CD4-positive, alpha-beta T cell treated with Interleukin-21 for 1 hour (primary cell): ENCODE data around the gene TCP11.

Experiments used
- DNase-seq: peaks from one replicate; pipeline ENCODE4 v3.0.0-alpha.2; 2020

Gene TCP11

DNA sequence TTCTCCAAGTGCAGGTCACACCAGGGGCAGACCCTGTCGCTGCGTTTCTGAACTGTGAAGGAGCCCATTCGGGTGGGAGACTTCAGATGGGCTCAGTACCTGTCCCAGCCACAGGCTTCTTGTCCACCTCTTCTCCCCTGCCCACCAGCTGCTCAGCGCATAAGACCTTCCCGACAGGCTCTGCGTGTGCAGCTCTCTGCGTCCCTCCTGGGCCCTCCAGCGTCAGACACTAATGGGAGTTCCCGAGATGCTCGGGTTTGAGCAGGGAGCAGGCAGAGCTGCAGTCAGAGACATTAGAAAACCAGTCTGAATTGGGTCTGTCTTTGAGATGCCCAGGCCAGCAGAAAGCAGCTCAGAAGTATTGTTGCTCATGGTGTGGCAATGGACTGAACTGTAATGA is 50.4 kb downstream of the TCP11 start:
- no peak for DNase-seq

DNA sequence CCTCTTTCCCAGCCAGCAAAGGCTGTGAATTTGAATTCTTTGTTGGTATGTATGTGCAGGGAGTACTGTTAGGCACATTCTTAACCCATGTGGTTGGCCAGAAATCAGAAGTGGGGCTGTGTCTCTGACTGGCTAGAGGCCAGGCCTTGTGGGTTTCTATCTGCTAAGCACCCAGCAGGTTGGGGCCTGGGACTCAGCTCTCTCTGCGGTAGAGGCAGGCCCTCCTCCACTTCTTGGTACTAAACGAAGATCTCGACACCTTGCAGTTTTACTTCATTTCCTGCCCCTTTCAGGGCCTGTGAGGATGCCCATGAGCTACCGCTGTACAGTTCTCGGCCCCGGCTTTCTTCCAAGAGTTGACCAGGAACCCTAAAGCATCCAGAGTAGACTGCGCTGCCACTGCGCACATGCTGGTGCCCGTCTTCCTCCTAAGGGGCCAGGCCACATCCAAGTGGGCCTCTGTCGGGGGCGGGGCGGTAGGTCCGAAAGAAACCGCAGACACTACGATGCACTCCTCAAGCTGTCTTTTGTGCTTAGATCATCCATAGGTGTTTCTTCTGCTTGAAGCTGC is 51.1 kb downstream of the TCP11 start:
- no peak for DNase-seq

- no peak for DNase-seq
These were observed 51.8 kb downstream of the TCP11 start for GRCh38 chr6:35089216-35089934.

- DNase-seq = no peak
These were observed 52.6 kb downstream of the TCP11 start for GRCh38 chr6:35088281-35089215.

DNA sequence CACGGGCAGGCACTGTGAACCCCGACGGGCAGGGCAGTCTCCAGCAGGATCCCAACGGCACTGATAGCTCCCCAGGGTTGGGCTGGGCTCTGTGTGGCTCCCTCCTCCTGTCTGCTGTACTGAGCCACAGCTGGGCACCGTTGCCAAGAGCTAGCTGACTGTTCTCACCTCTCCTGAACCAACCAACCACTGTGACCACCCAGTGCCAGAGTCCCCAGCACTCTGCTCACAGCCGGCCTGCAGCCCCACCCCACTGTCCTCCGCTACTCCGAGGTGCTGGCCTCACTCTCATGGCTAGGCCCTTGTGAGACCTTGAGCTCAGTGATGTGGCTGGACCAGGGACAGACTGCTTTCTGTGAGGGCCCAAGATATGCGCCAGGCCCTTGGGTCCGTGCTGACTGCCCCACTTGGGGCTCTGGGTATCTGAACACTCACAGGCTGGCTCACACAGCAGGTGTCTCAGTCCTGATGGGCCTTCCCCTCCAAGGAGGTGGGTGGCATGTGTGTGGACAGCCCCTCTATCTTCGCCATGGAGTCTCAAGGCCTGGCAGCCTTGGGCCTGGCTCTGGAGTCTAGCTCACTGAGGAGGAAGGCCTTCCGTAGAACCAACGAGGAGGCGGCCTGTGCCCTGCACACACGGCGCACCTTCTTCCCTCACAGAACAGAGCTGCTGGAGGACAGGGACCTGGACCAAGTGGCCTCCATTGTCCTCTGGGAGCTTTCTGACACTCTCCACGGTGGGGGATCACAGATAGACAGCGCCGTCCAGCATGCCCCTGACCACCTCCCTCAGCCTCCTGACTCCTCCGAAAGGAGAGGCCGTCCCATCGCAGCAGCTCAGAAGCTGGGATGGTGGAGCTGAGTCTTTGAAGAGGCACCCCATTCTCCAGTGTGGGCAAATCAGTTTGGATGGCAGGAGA is 53.5 kb downstream of the TCP11 start:
- no peak for DNase-seq

GRCh38 chr6:35086636-35087360 is 54.3 kb downstream of the TCP11 start:
- DNase-seq = no peak

DNA sequence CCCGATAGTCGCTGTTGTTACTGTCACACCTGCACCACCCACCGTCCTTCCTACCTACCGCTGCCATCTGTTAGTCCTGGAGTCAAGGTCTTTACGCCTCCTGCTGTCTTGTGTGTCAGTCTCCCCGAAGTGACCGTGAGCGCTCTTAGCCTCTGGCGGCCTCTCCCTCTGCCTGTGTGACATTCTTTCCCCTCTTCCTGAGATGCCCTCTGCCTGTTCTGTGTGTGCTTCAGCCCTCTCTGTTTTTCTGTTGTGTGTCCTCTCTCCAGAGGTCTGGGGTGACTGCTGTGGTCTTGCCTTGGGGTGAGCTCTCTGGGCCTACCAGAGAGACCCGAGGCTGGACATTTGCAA is 54.9 kb downstream of the TCP11 start:
- DNase-seq = no peak

DNA sequence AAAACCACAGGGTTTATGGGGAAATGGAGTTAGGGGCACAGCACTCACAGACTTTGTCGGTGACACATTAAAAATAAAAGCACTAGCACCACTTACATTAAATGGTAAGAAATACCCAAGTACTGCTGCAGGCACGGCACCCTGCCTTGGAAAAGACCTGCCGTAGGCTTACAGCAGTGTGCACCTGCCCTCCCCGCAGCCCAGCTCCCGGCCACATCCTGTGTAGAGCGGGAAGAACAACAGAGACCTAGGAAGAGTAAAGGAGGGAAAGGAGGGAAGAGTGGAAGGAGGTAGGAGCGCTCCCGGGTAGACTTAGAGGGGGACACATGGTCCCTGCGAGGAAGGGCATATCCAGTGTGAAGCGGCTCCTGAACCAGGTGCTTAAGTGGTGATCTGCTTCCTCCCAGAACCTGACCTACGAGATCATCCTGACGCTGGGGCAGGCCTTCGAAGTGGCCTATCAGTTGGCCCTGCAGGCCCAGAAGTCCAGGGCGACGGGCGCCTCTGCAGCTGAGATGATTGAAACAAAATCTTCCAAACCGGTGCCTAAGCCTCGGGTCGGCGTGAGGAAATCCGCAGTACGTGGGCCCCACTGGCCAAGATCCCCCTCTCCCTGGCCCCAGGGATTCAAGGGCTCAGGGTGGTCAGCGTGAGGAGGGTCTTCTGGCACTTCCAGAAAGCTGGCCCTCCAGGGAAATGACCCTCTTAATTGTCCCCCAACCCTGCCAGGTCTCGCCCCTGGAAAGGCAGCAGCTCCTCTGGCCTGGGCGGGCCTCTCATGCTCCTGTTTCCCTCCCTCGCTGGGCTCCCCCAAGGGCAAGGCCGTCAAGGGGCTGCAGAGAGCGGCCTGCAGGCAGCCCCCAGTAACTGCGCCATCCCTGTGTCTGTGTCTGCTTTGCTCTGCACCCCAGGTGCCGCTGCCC is 55.5 kb downstream of the TCP11 start:
- DNase-seq = no peak

GRCh38 chr6:35084511-35085203 is 56.5 kb downstream of the TCP11 start:
- DNase-seq = no peak

DNA sequence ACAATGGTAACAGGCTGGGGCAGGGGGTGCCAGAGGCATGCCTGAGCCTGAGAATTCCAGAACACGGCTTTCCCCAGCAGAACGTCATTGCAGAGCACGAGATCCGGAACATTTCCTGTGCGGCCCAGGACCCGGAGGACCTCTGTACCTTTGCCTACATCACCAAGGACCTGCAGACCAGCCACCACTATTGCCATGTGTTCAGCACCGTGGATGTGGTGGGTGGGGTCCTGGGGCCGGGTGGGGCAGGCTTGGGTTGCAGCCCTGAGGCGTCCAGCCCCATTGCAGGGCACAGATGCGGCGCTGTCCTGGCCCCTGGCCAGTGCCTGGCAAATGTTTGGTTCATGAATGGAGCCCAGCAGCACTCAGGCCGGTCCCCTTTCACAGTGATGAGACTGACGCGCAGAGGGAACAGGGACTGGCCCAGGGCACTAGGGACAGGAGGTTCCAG is 57.1 kb downstream of the TCP11 start:
- no peak for DNase-seq

DNA sequence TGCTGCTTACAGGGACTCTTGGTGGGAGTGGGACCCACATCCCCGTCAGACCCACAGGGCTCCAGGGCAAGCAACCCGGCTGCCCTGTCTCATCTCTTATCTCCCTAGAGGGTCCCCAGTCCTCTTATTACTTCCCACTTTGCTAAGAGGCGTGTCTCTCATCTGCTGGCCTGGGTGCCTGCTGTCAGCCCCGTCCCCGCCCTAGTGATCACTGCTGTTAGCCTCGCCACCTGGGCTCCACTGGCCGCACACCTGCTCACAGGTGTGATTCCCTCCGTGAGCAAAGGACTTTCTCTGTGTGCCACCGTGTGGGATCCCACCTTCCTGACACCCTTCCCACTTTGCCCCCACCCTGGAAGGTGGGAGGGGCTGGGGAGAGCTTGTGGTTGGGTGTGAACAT is 57.6 kb downstream of the TCP11 start:
- DNase-seq = no peak

GRCh38 chr6:35082733-35083403 is 58.3 kb downstream of the TCP11 start:
- no peak for DNase-seq

DNA sequence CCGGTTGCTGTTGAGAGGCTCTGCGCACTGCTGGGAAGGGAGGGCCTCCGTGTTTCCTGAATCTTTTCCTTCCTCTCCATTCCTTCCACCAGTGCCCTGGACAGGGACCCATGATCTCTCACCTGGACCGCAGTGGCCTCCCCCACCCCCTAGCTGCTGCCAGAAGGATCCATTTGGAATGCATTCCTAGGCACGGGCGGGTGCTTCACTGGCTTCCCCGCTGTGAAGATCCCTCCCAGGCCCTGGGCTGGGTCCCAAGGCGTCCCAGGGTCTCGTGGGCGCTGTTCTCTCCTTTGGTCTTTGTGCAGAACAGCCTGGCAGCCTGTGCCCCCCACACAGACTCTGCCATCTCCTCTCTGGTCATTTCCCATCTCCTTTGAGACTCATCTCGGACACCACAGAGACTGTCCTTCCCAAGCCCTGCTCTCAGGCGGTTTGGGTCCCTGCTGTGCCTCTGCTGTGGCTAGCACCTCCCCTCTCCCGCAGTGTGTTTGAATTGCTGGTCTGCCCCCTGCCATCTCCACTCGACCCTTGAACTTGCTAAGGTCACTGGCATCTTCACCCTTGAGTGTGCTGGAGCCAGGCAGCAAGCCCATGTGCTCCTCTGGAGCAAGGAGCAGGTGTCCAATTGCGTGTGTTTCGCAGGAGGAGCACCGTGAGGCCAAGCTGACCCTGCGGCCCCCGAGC is 59.0 kb downstream of the TCP11 start:
- no peak for DNase-seq

DNA sequence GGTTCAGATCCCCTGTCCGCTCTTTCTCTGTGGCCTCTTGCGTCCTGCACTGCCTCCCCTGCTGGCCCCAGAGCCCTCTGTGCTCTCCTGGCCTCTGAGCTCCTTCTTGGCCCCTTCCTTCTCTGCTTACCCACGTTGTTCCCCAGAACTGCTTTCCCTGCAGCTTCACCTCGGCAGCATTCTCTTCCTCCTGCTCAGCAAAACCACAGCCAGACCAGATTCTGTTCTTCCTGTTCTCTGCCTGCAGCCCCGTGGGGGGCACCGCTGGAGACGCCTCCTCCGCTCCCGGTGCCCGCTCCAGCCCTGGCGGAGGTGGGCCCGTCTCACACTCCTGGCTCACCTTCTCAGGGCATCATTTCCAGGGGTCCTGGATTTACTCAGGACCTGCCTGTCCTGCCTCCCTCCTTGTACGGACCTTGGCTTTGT is 59.7 kb downstream of the TCP11 start:
- no peak for DNase-seq

DNA sequence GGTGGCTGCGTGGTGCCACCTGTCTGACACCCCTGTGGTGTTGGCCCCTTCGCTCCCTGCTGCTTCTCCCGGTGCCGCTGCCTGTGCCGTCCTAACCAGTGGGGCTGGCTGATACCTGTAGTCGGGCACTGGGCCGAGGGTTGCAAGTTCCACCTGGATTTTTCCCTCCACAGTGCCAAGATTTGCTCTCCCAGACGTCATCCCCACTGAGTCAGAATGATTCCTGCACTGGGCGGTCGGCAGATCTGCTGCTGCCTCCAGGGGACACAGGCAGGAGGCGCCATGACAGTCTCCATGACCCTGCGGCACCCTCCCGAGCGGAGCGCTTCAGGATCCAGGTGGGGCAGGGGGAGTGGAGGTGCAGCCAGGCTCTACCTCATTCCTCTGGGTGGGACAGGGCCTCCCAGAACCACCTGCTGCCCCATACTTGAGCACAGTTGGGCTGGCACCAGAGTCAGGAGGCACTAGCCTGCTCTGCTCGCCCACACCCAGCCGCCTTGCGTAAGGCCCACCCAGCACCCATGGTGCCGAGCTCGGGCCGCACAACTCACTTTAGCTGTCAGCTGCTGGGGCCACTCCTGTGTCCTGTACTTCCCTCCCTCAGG is 60.2 kb downstream of the TCP11 start:
- DNase-seq = no peak

GRCh38 chr6:35080016-35080680 is 61.0 kb downstream of the TCP11 start:
- DNase-seq = no peak

GRCh38 chr6:35079311-35080000 is 61.7 kb downstream of the TCP11 start:
- no peak for DNase-seq
